Osteoblast (primary cell): Measurements from ENCODE around the gene ERFL. TPM values are rescaled to one million over a fixed set of nuclear protein-coding genes. Genes with fewer than 3 reads are reported as not detected.
A peak's percentile ranks its signal among the peaks of the same experiment; 100 is the strongest.

Source experiments
- DNase-seq: peaks from one replicate; pipeline ENCODE4 v3.0.0; 2011; ENCODE audit warnings: low spot score, mixed read lengths; ENCODE audit not compliant: insufficient read length; ENCODE audit errors: missing footprints
- H2AFZ ChIP-seq: 2 replicates; pipeline ENCODE4 v1.6.0; 2011; ENCODE audit warnings: mild to moderate bottlenecking, low read length
- H3K27ac ChIP-seq: 2 replicates; pipeline ENCODE4 v1.5.1; 2011; ENCODE audit warnings: mild to moderate bottlenecking, low read depth, low read length, moderate library complexity
- H3K27me3 ChIP-seq: 2 replicates; pipeline ENCODE4 v1.6.0; 2012; ENCODE audit warnings: mild to moderate bottlenecking, control low read depth, inconsistent platforms, low read length, moderate library complexity; ENCODE audit not compliant: insufficient read depth
- H3K36me3 ChIP-seq: 2 replicates; pipeline ENCODE4 v1.5.1; 2011; ENCODE audit warnings: mild to moderate bottlenecking, low read length, control low read depth, moderate library complexity; ENCODE audit not compliant: insufficient read depth
- H3K4me1 ChIP-seq: 2 replicates; pipeline ENCODE4 v1.5.1; 2011; ENCODE audit warnings: mild to moderate bottlenecking, low read length, control low read depth, moderate library complexity; ENCODE audit not compliant: insufficient read depth
- H3K4me2 ChIP-seq: 2 replicates; pipeline ENCODE4 v1.6.0; 2011; ENCODE audit warnings: mild to moderate bottlenecking, low read length; ENCODE audit not compliant: insufficient read depth
- H3K4me3 ChIP-seq: fragments of 200-600 bp; sonication (generic); 3 replicates; pipeline ENCODE4 v1.5.1; 2012; ENCODE audit warnings: mild to moderate bottlenecking, low read length, inconsistent platforms; ENCODE audit not compliant: insufficient read depth
- H3K79me2 ChIP-seq: 2 replicates; pipeline ENCODE4 v1.6.0; 2012; ENCODE audit warnings: mild to moderate bottlenecking, low read length, control low read depth, inconsistent platforms; ENCODE audit not compliant: insufficient read depth
- H3K9me3 ChIP-seq: 2 replicates; pipeline ENCODE4 v1.5.1; 2011; ENCODE audit warnings: low read depth, low read length, control low read depth
- H4K20me1 ChIP-seq: 2 replicates; pipeline ENCODE4 v1.6.0; 2012; ENCODE audit warnings: mild to moderate bottlenecking, low read length, control low read depth; ENCODE audit not compliant: insufficient read depth
- CTCF ChIP-seq: IDR thresholded peaks from 2 replicates; pipeline ENCODE4 v1.5.1; 2011; ENCODE audit warnings: mild to moderate bottlenecking, low read depth, low read length, moderate library complexity; ENCODE audit errors: extremely low read depth
- total RNA-seq: library from RNA; depleted of rRNA; stranded (reverse); fragments of >200 nt; gene quantifications from 2 replicates; pipeline ENCODE4 v1.2.3, GENCODE V29; 2012

The ERFL gene
- total RNA-seq, 1 donor, result under 0.01 TPM

- no peak for DNase-seq
- H3K4me1 ChIP-seq, result no peaks in the 10 kb centered on the region
- H3K27me3 ChIP-seq, result peaks cover 6% of the 10 kb centered on the region
- H4K20me1 ChIP-seq, result no peaks in the 10 kb centered on the region
- no peaks in the 10 kb centered on the region for H3K36me3 ChIP-seq
- TF ChIP-seq CTCF, result no peak
- no peak overlapping the region for H3K27ac ChIP-seq
- H2AFZ ChIP-seq, result no peak overlapping the region
- no peak overlapping the region for H3K4me3 ChIP-seq
- no peaks in the 10 kb centered on the region for H3K79me2 ChIP-seq
- H3K4me2 ChIP-seq, result no peak overlapping the region
- no peaks in the 10 kb centered on the region for H3K9me3 ChIP-seq
These were observed 36.9 kb upstream of the ERFL start for GRCh38 chr19:41965106-41965505.

GRCh38 chr19:41960973-41961372 lies 32.7 kb upstream of the ERFL start:
- Histone ChIP-seq H3K27me3 (no peaks in the 10 kb centered on the region), H3K79me2 (peaks cover 7% of the 10 kb centered on the region), H3K4me2 (no peak overlapping the region), H3K36me3 (peaks cover 9% of the 10 kb centered on the region), H4K20me1 (peaks cover 15% of the 10 kb centered on the region), H3K9me3 (no peaks in the 10 kb centered on the region), H3K27ac (no peak overlapping the region), H2AFZ (no peak overlapping the region), H3K4me1 (peaks cover 9% of the 10 kb centered on the region), H3K4me3 (no peak overlapping the region)
- no peak for TF ChIP-seq CTCF
- DNase-seq, result no peak

GRCh38 chr19:41959056-41960053 lies 31.1 kb upstream of the ERFL start, which contains the start of gene RABAC1:
Gene RABAC1, minus strand, starts transcription at chr19:41959321. Its CDS starts 29 bp downstream, at chr19:41959292.
- peak within 1 kb of the TSS; percentile 89 for H3K4me2 ChIP-seq
- H3K27ac ChIP-seq, result peak within 1 kb of the TSS; percentile 94
- peaks cover 9% of the 10 kb centered on the region for H3K4me1 ChIP-seq
- TF ChIP-seq CTCF, result no peak
- peak within 1 kb of the TSS; percentile 93 for H2AFZ ChIP-seq
- H3K4me3 ChIP-seq, result peak within 1 kb of the TSS; percentile 94
- peak; percentile 99 for DNase-seq
- H3K36me3 ChIP-seq, result peaks cover 14% of the 10 kb centered on the region
- H3K9me3 ChIP-seq, result no peaks in the 10 kb centered on the region
- peaks cover 15% of the 10 kb centered on the region for H4K20me1 ChIP-seq
- peaks cover 7% of the 10 kb centered on the region for H3K79me2 ChIP-seq
- H3K27me3 ChIP-seq, result no peaks in the 10 kb centered on the region
